GM18508 (cell line): ENCODE results near the gene ORAI3.
"Not testable (repeated sequence)": the region's sequence is repeated elsewhere in the genome, so short reads cannot be mapped to it uniquely, and the experiment has no call there.

Source experiments
- ATAC-seq: cut with Tn5 transposase; IDR thresholded peaks from one replicate; pipeline ENCODE4 v1.9.1; 2021; ENCODE audit warnings: moderate number of reproducible peaks; ENCODE audit not compliant: insufficient read depth, unreplicated experiment

Gene ORAI3

DNA sequence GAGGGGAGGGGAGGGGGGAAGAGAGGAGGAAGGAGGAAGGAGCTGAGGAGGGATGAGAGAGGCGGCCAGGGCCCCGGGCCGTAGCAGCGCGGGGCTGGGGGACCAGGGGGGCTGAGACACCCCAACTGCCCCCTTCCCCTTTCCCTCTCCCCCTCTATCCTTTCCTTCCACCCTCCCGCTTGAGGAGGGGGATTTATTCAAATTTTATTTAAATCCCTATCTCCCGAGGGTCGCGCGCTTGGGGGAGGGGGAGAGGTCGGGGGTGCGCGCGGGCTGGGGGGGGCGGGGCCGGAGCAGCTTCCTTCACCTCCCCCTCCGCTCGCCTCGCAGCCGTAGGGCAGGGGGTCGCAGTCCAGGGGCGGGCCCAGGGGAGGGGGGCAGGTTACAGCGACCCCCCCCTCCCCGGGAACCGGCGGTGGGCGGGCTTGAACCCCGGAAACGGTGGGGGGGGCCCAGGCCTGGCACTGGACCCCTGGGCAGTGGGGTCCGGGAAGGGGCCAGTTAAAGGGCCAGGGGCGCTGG is 25.3 kb upstream of the ORAI3 start, which contains the start of gene FBXL19:
Gene FBXL19 (plus strand): TSS at position 19 of the 522 bp plus-strand sequence. CDS start 2,183 bp downstream, outside the sequence.
- ATAC-seq = no peak

DNA sequence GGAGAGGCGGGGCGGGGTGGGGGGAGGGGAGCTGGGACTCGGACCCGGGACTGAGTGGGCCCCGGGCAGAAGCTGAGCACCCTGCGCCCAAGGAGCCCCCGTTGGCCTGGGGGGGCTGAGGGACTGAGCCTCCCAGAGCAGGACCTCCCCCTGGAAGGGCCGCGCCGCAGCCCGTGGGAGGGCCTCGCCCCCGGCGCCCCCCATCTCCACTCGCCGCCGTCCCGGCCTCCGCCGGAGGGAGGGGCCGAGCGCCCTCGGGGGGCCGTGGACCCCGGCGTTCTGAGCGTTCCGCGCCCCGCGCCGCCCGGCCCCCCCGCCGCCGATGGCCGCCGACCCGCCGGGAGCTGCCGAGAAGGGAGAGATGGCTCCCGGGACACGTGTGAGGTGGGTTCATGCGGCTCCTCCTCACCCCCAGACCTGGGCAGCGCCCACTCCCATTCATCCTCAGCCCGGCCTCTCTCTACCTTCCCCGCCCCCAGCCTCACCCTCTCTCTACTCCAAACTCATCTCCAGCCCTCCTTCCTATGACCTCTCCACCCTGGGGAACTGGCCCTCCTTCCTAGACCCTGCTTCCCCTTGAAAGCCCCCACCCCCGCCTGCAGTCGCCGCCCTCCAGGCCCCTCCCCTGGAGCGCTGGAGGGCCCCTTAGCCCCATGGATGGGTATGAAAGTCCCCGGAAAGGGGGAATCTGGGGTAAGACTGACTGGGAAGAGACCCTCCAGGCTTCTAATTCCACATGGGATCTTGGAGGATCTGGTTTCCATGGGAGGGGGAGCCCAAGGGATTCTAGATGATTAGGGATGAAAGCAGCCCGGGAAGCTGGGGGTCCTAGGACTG is 24.6 kb upstream of the ORAI3 start:
- no peak for ATAC-seq

DNA sequence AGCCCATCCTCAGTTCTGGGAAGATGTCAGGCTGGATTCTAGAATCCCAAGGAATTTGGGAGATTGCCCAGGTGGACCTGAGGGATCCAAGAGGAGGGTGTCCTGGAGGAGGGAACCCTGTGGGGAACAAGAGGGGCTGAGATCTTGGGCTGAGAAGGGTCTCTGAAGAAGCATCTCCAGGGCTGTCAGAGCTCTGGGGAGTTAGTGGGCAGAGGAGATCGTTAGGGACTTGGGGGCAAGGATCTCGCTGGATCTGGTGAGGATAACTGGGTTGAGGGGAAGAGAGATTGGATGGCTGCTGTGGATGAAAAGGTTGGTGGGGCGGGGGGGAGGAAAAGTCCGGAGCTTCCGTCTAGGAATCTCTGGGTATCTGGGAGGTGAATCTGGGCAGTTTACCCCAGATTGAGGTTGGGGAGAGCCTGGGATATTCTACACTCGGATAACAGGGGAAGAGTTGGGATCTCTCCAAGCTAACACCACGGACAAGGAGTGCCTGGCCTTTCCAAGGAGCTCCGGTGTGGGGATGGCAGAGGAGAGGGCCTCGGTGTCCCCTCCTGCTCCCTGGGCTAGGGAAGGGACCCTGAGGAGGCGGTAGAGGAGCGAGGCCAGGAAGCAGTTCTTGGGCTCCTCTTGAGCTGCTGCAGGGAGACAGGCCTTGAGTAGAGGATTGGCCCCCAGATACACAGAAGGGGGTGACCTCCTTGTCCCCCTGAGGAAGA is 23.8 kb upstream of the ORAI3 start:
- no peak for ATAC-seq

DNA sequence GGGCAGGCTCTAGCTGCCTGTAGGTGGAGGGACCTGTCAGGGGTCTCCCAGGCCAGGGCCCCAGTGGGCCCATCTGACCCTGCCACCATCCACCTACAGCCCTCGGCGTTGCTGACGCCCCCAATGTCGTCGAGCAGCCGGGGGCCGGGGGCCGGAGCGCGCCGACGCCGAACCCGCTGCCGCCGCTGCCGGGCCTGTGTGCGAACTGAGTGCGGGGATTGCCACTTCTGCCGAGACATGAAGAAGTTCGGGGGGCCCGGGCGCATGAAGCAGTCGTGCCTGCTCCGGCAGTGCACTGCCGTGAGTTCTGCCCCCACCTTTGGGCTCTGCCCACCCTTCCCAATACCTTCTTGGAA is 23.3 kb upstream of the ORAI3 start:
- no peak for ATAC-seq

DNA sequence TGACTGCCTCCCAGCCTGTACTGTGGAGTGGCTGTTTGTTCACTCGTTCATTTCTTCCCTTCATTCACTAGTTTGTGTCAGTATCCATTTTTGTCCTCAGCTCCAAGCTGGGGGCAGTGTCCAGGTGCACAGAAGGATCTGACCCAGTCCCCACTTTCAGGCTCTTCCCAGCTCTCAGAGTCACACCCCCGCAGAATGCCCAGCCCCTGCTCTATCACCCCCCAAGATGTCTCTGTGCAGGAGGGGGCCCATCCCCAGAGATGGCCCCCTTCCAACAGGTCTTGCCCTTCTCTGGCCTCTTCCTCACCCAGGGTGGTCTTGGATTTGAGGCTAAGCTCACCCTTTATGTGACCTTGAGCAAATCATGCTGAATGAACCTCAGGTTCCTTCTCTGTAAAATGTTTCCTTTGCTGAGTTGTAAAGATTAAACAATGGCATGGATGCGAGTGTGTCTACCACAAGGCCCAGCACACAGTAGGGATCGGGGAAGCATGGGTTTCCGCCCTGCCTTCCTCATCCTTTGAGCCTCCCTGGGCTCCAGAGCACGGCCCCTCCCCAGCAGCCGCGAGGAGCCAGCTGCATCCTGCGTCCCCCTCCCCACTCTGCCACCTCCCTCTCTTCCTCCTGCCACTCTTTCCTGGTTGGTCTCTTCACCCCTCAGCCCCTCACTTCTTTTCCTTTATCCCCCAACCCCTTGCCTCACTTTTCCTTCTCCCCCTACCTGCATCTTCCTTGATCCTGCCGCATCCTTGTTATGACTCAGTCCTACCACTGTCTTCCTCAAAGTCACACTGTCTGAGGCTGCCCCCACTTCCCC is 22.7 kb upstream of the ORAI3 start:
- ATAC-seq = no peak

DNA sequence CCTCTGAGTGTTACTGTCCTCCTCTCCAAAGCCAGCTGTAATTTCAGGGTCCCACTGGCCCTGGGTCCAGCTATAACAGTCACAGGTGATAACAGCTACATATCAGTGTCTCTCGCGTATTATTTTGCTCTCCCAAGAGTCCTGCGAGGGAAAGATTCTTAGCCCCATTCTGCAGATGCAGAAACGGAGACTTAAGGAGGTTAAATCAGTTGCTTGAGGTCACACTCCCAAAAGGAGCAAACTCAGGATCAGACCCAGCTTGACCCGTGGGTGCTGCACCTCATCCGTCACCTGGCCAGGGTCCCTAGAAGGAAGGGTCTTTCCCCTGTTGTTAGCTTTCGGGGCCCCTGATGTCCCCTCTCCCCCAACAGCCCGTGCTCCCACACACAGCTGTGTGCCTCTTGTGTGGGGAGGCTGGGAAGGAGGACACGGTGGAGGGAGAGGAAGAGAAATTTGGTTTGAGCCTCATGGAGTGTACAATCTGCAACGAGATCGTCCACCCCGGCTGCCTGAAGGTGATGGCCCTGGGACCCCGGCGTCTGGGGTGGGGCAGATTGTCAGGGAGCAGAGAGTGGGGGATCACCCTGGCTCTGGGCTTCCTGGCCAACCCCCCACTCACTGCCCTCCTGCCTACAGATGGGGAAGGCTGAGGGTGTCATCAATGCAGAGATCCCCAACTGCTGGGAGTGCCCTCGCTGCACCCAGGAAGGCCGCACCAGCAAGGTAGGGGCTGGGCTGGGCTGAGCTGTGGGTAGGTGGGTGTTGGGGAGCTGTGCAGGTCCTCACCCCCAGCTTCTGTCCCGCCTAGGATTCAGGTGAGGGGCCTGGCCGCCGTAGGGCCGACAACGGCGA is 21.7 kb upstream of the ORAI3 start:
- ATAC-seq = no peak

DNA sequence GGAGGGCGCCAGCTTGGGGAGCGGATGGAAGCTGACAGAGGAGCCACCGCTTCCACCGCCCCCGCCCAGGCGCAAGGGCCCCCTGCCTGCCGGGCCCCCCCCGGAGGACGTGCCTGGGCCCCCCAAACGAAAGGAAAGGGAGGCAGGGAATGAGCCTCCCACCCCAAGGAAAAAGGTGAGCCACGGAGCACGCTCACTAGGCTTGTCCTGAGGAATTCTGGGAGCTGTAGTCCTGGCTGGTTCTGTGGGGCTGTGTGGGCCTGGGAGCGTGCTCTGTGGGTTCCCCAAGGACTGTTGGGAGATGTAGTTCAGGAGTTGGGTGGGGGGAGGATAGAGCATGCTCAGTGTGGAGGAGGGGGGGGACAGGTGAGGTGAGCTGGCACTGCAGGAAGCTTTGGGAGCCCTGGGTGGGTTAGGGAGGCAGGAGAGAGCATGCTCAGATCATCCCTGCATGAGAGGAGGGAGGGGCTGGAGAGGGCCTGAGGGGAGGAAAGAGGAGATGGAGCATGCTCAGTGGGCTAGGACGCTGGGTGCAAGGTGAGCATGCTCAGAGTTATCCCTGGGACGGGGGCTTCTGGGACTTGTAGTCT is 21.0 kb upstream of the ORAI3 start:
- no peak for ATAC-seq

DNA sequence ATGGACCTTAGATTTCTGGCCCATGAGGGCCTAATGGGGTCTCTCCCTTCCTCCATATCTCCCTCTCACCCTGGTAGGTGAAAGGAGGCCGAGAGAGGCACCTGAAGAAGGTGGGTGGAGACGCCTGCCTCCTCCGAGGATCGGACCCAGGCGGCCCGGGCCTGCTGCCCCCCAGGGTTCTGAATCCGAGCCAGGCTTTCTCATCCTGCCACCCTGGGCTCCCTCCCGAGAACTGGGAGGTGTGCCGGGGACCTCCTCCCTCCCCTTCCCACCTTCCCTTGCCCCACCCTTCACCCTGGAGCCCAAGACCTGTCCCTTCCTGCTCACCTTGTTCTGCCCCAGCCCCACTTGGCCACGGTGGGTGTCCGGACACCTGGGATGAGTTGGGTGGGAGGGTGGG is 20.5 kb upstream of the ORAI3 start:
- ATAC-seq = no peak

DNA sequence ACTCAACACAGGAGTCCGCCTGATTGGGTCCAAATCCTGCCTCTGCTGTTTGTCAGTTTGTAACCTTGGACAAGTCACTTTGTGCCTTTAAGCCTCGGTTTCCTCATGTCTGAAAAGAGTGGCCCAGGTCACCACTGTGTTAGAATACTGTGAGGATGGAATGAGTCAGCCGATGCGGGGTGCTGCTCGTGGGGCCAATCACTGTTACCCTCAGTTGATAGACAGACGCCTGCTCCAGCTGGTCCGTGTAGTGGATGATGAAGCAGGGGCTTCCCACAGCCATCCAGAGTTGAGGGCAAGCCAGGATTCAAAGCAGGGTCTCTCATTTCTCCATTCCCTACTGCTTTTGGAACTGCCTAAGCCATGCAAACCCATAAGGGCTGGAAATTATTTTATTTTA is 19.7 kb upstream of the ORAI3 start:
- ATAC-seq = no peak

DNA sequence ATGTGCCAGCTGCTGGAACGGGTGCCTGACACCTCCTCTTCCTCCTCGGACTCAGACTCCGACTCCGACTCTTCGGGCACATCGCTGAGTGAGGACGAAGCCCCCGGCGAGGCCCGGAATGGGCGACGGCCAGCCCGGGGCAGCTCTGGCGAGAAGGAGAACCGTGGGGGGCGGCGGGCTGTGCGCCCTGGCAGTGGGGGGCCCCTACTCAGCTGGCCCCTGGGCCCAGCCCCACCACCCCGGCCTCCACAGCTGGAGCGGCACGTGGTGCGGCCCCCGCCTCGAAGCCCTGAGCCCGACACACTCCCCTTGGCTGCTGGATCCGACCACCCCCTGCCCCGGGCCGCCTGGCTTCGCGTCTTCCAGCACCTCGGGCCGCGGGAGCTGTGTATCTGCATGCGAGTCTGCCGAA is 18.7 kb upstream of the ORAI3 start:
- no peak for ATAC-seq

DNA sequence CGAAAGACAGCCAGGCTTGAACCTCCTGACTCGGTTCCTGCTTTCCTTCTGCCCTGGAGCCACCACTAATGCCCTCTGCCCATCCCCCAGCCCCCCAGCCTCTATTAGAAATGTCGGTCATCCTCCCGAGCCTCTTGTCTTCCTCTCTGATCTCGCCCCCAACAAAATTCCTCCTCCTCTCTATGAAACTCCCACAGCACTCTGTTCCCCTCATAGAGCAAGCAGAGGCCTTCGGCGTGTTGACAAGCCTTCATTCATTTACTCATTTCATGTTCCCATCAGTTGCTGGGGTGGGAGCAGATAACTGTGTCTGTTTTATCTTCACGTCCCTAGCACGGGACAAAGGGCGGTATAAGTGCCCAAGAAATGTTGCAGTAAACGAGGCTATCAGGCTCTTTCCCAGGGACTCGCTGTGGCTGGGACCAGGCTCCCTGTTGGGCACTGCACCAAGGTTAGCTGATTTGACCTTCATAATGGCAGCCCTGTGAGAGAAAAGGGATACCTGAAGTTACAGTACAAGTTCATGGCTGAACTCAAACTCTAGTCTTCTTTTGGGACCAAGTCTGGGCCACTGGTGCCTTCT is 17.7 kb upstream of the ORAI3 start:
- ATAC-seq = no peak

DNA sequence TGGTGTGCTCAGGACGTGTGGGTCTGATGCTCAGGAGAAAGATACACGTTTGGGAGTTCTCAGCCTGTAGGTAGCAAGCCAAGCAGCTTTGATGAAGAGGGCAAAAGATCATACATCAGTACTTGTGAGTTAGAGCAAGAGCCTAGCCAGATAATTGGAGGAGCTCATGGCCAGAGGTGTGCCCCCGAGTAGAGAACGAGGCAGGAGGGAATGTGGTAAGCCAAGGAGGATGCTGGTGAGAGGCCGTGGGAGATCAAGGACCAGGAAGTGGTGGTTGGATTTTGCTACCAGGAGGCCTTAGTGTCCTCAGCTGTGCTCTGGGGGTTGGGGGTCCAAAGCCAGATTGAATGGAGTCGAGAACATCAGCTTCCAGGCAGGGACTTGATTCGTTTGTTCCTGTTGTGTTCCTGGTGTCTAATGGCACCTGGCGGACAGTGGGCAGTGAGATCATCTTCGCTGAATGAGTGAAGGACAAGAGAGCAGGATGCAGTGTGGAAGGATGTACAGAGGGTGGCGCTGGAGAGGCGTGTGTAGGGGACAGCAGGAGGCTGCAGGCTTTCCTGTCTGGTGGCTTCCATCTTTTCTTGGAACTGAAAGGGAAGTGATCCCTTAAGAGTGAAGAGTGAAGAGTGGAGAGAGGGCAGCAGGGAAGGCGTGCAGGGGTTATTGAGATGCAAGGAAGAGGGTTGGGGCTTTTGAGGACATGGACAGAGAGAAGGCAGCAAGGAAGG is 13.9 kb upstream of the ORAI3 start:
- ATAC-seq = no peak

DNA sequence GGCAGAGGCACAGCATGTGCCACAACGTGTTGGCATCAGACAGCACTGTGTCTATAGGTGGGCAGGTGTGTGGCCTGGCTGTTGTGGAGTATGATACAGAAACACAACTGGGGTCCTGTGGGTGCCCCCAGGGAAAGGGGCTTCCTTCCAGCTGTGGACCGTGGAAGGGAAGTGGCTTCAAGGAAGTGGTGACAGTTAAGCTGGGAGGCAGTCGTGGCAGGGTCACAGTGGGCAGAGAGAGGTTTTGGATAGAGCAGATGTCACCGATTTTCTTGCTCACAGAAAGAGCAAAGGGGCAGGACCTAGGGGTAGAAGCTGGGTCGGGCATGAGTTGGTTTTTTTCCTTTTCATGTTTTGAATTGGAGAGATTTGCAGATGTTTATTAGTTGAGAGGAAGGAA is 11.2 kb upstream of the ORAI3 start:
- ATAC-seq = no peak

DNA sequence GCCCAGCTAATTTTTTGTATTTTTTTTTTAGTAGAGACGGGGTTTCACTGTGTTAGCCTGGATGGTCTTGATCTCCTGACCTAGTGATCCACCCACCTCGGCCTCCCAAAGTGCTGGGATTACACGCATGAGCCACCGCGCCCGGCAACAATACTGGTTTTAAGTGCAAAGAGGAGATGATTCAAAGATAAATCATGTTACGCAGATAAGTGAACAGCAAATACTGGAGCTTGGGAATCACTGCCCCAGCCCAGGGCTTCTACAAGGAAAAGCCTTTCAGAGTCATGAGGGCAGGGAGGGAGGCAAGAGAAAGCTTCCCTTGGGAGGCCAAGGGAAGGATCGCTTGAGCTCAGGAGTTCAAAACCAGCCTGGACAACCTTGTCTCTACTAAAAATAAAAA is 9.3 kb upstream of the ORAI3 start:
- not testable (repeated sequence) for ATAC-seq

DNA sequence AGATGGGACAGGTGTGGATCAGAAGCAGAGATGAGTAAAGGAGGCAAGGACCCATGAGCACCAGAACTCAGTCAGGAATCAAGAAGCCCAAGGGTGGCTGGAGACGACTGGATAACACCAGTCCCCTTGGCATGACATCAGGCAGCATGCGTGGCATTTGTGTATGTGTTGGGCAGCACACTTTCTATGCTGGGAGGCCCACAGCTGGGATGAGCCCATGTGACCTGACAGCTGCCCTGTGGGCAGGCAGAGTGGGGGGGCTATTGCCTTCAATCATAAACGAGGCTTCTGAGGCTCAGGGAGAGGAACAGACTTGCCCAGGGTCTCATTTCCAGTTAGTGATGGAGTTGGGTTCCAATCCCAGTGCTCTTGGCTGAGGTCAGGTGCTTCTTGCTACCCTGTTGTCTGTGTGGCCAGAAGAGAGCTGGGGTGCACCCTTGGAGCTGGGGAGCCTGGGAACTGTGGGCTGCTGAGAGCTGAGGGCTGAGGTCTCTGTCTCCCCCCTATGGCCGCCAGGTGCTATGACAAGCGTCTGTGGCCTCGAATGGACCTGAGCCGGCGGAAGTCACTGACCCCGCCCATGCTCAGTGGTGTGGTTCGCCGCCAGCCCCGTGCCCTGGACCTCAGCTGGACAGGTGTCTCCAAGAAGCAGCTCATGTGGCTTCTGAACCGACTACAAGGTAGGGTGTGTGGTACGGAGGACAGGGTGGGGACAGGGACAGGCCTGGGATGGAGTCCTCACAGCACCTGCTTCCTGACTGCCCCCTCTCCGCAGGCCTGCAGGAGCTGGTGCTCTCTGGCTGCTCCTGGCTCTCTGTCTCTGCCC is 7.1 kb upstream of the ORAI3 start:
- ATAC-seq = peak; percentile 66

DNA sequence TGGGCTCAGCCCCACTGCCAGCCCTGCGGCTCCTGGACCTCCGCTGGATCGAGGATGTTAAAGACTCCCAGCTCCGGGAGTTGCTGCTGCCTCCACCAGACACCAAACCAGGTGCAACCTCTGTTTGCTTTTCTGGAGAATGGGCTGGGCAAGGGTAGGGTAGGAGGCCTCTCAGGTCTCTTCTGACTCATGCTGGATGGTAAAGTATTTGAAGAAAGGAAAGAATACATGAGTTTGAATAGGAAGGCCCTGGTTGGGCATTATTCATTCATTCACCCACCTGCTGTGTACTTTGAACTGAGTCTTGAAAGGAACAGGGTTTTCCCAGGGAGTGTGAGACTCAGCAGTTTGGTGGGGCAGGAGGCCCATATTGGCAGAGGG is 6.5 kb upstream of the ORAI3 start:
- ATAC-seq = no peak

DNA sequence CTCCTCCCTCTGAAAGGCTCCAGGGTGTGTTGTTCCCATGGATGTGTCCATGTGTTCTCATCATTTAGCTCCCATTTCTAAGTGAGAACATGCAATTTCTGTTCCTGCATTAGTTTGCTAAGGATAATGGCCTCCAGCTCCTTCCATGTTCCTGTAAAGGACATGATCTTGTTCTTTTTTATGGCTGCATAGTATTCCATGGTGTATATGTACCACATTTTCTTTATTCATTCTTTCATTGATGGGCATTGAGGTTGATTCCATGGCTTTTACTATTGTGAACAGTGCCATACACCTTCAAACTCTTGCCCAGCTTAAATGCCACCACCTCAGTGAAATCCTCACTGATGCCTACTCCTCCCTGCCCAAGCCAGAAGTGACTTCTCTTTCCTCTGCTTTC is 4.5 kb upstream of the ORAI3 start:
- no peak for ATAC-seq
